NCI-H1417 (cell line): Measurements from ENCODE around the gene PCNX3.
"Not testable (repeated sequence)": the region's sequence is repeated elsewhere in the genome, so short reads cannot be mapped to it uniquely, and the experiment has no call there.

Source experiments
- DNase-seq, 3 experiments: peaks; one replicate each; lab custom pipeline; 2025; lab: John Stamatoyannopoulos, UW

The PCNX3 gene

GRCh38 chr11:65619281-65619928, 3.8 kb downstream of the PCNX3 start:
- no peak for DNase-seq

GRCh38 chr11:65620666-65621065, 5.1 kb downstream of the PCNX3 start:
- no peak for DNase-seq

- DNase-seq, result no peak
Measured at GRCh38 chr11:65621460-65621859, 5.9 kb downstream of the PCNX3 start.

- DNase-seq, result no peak
Measured at GRCh38 chr11:65622011-65622410, 6.4 kb downstream of the PCNX3 start.

DNA sequence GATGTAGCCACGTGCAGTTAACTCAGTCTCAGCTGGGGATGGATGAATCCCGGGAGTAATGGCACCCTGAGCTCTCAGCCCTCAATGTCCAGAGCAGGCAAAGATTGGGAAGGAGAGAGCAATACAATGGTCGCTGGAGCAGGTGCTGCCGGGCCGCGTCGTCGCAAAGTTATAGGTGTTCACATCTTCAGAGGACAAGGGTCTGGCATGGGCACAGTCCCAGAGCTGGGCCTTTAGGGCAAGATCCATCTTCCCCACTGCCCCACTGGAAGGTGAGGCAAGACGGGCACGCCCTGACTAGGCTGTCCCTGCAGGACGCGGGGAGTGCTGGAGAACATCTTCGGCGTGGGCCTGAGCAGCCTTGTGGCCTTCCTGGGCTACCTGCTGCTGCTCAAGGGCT, 7.6 kb downstream of the PCNX3 start:
- DNase-seq, result no peak

GRCh38 chr11:65623852-65624616, 8.5 kb downstream of the PCNX3 start:
- DNase-seq, result no peak

DNA sequence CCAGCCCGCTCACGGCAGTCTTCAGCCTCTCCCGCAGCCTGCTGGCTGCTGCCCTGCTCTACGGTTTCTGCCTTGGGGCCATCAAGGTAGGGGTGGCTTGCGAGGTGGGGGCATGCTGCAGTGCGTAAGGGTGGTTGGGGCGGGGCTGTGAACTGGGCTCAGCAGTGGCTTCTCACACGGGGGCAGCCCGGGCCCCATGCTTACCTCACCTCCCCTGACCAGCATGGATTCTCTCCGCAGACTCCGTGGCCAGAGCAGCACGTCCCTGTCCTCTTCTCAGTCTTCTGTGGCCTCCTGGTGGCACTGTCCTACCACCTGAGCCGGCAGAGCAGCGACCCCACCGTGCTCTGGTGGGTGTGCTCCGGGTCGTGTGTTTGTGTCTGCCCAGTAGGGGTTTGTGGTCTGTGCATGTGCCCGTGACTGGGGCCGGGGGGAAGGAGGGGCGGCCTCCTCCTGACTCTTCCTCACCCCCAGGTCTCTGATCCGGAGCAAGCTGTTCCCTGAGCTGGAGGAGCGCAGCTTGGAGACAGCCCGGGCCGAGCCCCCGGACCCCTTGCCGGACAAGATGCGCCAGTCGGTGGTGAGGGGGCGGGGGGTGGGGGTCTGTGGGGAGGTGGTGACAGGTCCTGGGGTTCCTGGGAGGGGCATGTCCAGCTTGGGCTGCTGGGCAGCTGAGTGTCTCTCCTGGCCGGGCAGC, 9.5 kb downstream of the PCNX3 start:
- no peak for DNase-seq

DNA sequence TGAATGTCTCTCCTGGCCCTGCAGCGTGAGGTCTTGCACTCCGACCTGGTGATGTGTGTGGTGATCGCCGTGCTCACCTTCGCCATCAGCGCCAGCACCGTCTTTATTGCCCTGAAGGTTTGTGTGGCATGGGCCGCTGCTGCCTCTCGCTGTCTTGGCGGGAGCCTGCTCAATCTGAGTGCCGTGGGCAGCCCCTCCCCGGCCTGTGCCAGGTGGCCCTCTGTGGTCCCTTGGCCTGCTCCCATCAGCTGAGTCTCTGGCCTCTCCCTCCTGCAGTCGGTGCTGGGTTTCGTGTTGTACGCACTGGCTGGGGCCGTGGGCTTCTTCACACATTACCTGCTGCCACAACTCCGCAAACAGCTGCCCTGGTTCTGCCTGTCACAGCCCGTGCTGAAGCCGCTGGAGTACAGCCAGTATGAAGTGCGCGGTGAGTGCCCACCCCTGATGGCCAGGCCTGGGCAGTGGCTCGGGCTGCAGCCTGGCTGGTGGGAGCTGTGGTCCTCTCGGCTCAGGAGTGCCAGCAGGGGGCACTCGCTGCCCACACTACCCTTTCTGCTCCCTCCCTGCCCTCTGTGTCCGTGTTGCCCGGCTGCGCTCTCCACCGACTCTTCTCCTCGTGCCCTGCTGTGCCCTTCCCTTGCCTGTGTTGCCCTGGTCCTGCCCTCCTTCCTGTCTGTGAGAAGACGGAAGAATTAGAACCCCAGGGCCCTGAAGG, 10.2 kb downstream of the PCNX3 start:
- DNase-seq, result peak in 2 of 3 experiments; percentile 12 to 17

- no peak for DNase-seq
Measured at GRCh38 chr11:65627202-65627601, 11.6 kb downstream of the PCNX3 start.

GRCh38 chr11:65629579-65629978, 14.0 kb downstream of the PCNX3 start:
- DNase-seq, result no peak

DNA sequence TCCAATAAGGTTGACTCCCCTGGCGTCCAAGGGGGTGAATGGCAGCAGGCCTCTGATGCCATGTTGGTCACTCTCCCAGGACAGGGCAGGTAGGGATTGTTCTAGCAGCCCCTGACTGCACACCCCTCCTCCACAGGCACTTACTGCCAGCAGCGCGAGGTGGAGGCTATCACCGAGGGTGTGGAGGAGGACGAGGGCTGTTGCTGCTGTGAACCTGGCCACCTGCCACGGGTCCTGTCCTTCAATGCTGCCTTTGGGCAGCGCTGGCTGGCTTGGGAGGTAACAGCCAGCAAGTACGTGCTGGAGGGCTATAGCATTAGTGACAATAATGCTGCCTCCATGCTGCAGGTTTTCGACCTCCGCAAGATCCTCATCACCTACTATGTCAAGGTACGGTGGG, 14.6 kb downstream of the PCNX3 start:
- no peak for DNase-seq

- no peak for DNase-seq
Measured at GRCh38 chr11:65633390-65634108, 18.0 kb downstream of the PCNX3 start.

DNA sequence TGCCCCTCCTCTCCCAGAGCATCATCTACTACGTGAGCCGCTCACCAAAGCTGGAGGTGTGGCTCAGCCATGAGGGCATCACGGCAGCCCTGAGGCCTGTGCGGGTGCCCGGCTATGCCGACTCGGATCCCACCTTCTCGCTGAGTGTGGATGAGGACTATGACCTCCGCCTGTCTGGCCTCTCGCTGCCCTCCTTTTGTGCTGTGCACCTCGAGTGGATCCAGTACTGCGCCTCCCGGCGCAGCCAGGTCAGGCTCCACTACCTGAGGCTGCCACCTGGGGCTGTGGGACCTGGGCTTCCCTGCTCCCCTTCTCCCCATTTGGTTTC, 18.5 kb downstream of the PCNX3 start:
- DNase-seq, result no peak

GRCh38 chr11:65634440-65634839, 18.9 kb downstream of the PCNX3 start:
- DNase-seq, result no peak

GRCh38 chr11:65634905-65635731, 19.5 kb downstream of the PCNX3 start:
- no peak for DNase-seq

DNA sequence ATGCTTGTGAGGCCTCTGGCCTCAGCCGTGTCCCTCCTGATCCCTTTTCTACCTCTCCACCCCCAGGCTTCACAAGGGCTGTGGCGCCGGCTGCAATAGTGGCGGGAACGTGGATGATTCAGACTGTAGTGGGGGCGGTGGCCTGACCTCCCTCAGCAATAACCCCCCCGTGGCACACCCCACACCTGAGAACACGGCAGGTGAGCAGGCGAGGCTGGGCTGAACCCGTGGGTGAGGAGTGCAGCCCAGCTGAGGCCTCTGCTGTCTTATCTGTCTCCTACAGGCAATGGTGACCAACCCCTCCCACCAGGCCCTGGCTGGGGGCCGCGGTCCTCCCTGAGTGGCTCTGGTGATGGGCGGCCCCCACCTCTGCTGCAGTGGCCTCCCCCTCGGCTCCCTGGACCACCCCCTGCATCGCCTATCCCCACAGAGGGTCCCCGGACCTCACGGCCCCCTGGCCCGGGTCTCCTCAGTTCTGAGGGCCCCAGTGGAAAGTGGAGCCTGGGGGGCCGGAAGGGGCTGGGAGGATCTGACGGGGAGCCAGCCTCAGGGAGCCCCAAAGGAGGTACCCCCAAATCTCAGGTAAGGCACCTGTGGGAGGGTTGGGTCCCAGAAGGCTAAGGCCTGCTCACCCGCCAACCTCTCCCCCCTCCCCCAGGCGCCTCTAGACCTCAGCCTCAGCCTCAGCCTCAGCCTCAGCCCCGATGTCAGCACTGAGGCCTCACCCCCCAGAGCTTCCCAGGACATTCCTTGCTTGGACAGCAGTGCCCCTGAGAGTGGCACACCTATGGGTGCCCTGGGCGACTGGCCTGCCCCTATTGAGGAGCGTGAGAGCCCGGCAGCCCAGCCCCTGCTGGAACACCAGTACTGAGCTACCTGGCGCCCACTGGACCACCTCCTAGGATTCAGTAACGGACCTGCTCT, 20.8 kb downstream of the PCNX3 start:
- DNase-seq, result no peak

GRCh38 chr11:65637032-65637557, 21.5 kb downstream of the PCNX3 start:
- DNase-seq, result no peak

DNA sequence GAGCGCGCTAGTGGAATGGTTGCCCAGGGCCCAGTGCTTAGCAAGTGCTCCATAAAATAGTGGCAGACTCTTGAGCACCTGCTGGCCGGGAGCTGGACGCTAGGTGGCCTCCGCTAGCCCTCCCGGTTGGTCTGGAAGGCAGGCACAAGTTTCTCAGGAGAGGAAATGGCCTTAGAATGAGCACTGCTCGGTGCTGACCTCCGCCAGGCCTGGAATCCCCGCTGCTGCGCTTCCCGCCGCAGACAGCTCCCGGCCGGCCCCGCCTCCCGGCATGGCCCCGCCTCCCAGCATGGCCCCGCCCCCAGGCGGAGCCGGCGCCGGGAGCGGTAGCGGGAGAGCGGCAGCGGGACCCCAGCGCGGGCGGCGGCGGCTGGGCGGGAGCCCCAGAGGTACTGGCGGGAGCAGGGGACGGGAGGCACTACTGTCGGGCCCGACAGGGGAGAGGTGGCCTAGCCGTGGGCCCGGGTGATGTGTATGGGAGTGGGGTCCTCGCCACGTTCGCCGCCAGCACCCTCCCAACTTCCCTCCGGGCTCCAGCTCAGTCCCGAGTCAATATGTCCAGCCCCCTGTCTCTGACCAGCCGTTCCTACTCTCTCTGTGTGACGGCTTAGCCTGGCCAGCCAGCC, 22.3 kb downstream of the PCNX3 start, which contains the start of gene SIPA1:
Gene SIPA1 (plus strand): TSS at position 308 of the 626 bp plus-strand sequence. CDS start 2,821 bp downstream, outside the sequence.
- peak; percentile 23 to 86 (median 85) for DNase-seq

- DNase-seq, result not testable (repeated sequence)
Measured at GRCh38 chr11:65639228-65639597, 23.6 kb downstream of the PCNX3 start.
